ENCODE measurements around the gene ACSL3.

The ACSL3 gene

GRCh38 chr2:222877556-222878300 lies 16.9 kb downstream of the ACSL3 start:
- Histone ChIP-seq H3K4me3 (IDR thresholded peaks at IDR 0.05; ENCODE audit: insufficient read depth, low read depth, low read length) (no peak overlapping the region), H3K27ac (no peak overlapping the region), H3K4me2 (no peak overlapping the region), H2AFZ (ENCODE audit: low read depth) (no peak overlapping the region), H3K9ac (no peak overlapping the region), H3K4me1 (ENCODE audit: low read depth, poor library complexity, severe bottlenecking) (peaks cover 11% of the 10 kb centered on the region), H3K27me3 (ENCODE audit: insufficient read depth, low read depth) (no peaks in the 10 kb centered on the region), H4K20me1 (ENCODE audit: insufficient read depth) (peaks cover 23% of the 10 kb centered on the region), H3K36me3 (ENCODE audit: insufficient read depth) (no peaks in the 10 kb centered on the region), H3K79me2 (ENCODE audit: insufficient read depth, low read depth) (peaks cover 97% of the 10 kb centered on the region)
- TF ChIP-seq, protein P1, sequence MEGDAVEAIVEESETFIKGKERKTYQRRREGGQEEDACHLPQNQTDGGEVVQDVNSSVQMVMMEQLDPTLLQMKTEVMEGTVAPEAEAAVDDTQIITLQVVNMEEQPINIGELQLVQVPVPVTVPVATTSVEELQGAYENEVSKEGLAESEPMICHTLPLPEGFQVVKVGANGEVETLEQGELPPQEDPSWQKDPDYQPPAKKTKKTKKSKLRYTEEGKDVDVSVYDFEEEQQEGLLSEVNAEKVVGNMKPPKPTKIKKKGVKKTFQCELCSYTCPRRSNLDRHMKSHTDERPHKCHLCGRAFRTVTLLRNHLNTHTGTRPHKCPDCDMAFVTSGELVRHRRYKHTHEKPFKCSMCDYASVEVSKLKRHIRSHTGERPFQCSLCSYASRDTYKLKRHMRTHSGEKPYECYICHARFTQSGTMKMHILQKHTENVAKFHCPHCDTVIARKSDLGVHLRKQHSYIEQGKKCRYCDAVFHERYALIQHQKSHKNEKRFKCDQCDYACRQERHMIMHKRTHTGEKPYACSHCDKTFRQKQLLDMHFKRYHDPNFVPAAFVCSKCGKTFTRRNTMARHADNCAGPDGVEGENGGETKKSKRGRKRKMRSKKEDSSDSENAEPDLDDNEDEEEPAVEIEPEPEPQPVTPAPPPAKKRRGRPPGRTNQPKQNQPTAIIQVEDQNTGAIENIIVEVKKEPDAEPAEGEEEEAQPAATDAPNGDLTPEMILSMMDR (conservative IDR thresholded peaks at IDR 0.05; ENCODE audit: low read depth, low read length): no peak

- Histone ChIP-seq H3K27ac (no peak overlapping the region), H3K79me2 (ENCODE audit: insufficient read depth, low read depth) (peaks cover 97% of the 10 kb centered on the region), H3K4me2 (no peak overlapping the region), H4K20me1 (ENCODE audit: insufficient read depth) (peaks cover 23% of the 10 kb centered on the region), H3K9ac (no peak overlapping the region), H3K4me3 (IDR thresholded peaks at IDR 0.05; ENCODE audit: insufficient read depth, low read depth, low read length) (no peak overlapping the region), H3K27me3 (ENCODE audit: insufficient read depth, low read depth) (no peaks in the 10 kb centered on the region), H3K4me1 (ENCODE audit: low read depth, poor library complexity, severe bottlenecking) (peaks cover 11% of the 10 kb centered on the region), H3K36me3 (ENCODE audit: insufficient read depth) (no peaks in the 10 kb centered on the region), H2AFZ (ENCODE audit: low read depth) (no peak overlapping the region)
- TF ChIP-seq, protein P1 (conservative IDR thresholded peaks at IDR 0.05; ENCODE audit: low read depth, low read length): no peak
These were observed 17.6 kb downstream of the ACSL3 start for GRCh38 chr2:222878301-222878876.

- no peak overlapping the region for H3K4me2 ChIP-seq
- peaks cover 23% of the 10 kb centered on the region for H4K20me1 ChIP-seq (ENCODE audit: insufficient read depth)
- no peak overlapping the region for H3K27ac ChIP-seq
- H3K79me2 ChIP-seq (ENCODE audit: insufficient read depth, low read depth): peaks cover 97% of the 10 kb centered on the region
- no peak overlapping the region for H3K9ac ChIP-seq
- H3K4me1 ChIP-seq (ENCODE audit: low read depth, poor library complexity, severe bottlenecking): peaks cover 11% of the 10 kb centered on the region
- H2AFZ ChIP-seq (ENCODE audit: low read depth): no peak overlapping the region
- H3K36me3 ChIP-seq (ENCODE audit: insufficient read depth): no peaks in the 10 kb centered on the region
- no peak overlapping the region for H3K4me3 ChIP-seq (IDR thresholded peaks at IDR 0.05; ENCODE audit: insufficient read depth, low read depth, low read length)
- no peaks in the 10 kb centered on the region for H3K27me3 ChIP-seq (ENCODE audit: insufficient read depth, low read depth)
- TF ChIP-seq, protein P1 (conservative IDR thresholded peaks at IDR 0.05; ENCODE audit: low read depth, low read length): no peak
These were observed 18.2 kb downstream of the ACSL3 start for GRCh38 chr2:222878877-222879603.

DNA sequence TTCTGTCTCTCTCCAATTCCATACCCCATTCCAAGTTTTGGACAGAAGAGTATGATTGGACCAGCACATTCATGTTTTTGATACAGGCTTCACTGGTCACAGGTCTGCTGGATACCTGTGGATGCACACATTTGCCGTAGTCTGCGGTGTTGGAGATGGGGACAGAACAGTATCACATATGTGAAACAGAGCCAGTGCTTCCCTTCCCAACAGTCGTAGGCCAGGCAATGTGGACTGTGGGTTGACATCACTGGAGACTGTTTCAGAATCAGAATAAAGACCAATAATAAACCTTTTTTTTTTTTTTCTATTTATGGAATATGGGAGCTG lies 18.7 kb downstream of the ACSL3 start:
- no peak overlapping the region for H3K4me3 ChIP-seq (IDR thresholded peaks at IDR 0.05; ENCODE audit: insufficient read depth, low read depth, low read length)
- no peaks in the 10 kb centered on the region for H3K27me3 ChIP-seq (ENCODE audit: insufficient read depth, low read depth)
- no peak overlapping the region for H3K4me2 ChIP-seq
- H3K36me3 ChIP-seq (ENCODE audit: insufficient read depth): no peaks in the 10 kb centered on the region
- H3K27ac ChIP-seq: no peak overlapping the region
- H2AFZ ChIP-seq (ENCODE audit: low read depth): no peak overlapping the region
- peaks cover 23% of the 10 kb centered on the region for H4K20me1 ChIP-seq (ENCODE audit: insufficient read depth)
- H3K79me2 ChIP-seq (ENCODE audit: insufficient read depth, low read depth): peaks cover 97% of the 10 kb centered on the region
- peaks cover 11% of the 10 kb centered on the region for H3K4me1 ChIP-seq (ENCODE audit: low read depth, poor library complexity, severe bottlenecking)
- H3K9ac ChIP-seq: no peak overlapping the region
- TF ChIP-seq, protein P1 (conservative IDR thresholded peaks at IDR 0.05; ENCODE audit: low read depth, low read length): no peak

Data from KMS-11 (cell line).